ENCODE results near the gene CRYBB3. TPM values are rescaled to one million over a fixed set of nuclear protein-coding genes. Genes with fewer than 3 reads are reported as not detected.

Gene CRYBB3
- total and polyA plus RNA-seq, 8 donors, result 0.18 to 0.60 (median 0.38) TPM; not detected in 1

DNA sequence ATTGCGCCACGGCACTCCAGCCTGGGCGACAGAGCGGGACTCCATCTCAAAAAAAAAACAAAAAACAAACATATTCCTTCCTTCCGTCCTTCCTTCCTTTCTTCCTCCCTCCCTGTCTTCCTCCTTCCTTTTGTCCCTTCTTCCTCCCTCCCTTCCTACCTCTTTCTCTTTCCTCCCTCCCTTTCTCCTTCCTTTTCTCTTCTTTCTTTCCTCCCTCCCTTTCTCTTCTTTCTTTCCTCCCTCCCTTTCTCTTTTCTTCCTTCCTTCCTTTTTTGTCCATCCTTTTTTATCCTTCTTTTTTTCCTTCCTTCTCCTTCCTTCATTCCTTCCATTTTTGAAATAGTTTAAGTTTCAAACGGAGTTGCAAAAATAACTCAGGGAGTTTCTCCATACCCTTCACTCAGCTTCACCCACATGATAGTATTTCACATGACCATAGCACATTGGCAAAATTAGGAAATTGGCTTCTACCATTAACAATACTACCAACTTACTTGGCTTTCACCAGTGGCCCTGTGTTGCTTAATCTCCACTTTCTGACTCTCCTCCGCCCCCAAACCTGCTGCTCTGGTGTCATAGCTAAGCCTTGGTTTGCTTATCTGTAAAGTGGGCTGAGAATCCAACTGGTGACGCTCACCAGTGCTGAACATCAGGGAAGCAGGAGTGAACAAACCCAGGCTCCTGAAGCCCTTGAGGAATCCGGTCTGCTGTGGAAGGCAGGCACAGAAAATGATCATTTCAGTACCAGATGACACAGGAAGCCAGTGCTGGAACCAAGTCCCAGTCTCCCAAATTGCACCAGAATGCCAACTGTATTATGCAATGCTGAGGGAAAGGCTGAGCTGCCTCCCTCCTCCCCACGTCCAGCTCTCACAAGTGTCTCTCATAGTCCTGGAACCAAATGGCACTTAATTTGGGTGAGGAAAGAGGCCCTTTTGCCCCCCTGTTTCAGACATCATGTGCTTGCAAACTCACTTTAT, 17.2 kb upstream of the CRYBB3 start:
- H3K36me3 ChIP-seq, result peaks cover 0 to 52% of the 10 kb centered on the region in 2 donors
- intact Hi-C loops (cut with DNase I), result no loop called here
- peak overlapping the region in 1 of 2 donors; percentile 13 for H3K27ac ChIP-seq
- peaks cover 0 to 5% of the 10 kb centered on the region in 2 donors for H3K4me1 ChIP-seq
- TF ChIP-seq, protein P1, sequence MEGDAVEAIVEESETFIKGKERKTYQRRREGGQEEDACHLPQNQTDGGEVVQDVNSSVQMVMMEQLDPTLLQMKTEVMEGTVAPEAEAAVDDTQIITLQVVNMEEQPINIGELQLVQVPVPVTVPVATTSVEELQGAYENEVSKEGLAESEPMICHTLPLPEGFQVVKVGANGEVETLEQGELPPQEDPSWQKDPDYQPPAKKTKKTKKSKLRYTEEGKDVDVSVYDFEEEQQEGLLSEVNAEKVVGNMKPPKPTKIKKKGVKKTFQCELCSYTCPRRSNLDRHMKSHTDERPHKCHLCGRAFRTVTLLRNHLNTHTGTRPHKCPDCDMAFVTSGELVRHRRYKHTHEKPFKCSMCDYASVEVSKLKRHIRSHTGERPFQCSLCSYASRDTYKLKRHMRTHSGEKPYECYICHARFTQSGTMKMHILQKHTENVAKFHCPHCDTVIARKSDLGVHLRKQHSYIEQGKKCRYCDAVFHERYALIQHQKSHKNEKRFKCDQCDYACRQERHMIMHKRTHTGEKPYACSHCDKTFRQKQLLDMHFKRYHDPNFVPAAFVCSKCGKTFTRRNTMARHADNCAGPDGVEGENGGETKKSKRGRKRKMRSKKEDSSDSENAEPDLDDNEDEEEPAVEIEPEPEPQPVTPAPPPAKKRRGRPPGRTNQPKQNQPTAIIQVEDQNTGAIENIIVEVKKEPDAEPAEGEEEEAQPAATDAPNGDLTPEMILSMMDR (IDR thresholded peaks at IDR 0.05), result no peak
- H3K27me3 ChIP-seq, result no peaks in the 10 kb centered on the region
- H3K9me3 ChIP-seq, result peaks cover 0 to 8% of the 10 kb centered on the region in 2 donors
- ATAC-seq (peak; percentile 70), DNase-seq (no peak)
- no peak overlapping the region for H3K4me3 ChIP-seq

DNA sequence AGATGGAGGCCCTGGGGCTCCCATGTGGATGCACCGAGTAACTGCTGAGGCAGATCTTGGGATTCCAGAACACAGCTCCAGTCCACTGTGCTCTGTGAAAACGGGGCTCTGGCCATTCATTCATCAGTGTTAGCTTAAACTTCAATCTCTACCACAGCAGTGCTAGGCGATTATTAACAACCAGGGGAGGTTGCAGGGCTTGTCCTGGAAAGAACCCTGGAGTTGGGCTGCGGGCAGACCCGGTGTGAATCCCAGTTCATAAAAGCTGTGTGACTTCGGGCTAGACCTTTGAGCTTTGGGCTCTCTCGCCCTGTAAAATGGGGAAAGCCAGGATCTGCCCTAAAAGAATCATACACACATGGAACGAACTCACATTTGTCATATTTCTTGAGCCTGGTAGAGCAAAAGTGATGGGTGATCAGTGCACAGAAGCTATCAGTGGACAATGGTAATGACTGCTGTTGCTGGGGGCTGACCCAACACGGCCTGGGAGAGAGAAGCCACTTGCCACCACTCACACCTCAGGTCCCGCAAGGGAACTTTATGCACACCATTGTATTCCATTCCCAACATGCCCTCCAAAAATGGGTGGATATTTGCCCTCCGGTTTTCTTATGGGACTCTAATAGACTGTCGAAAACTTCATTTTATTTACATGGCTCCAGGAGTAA, 15.6 kb upstream of the CRYBB3 start:
- H3K27me3 ChIP-seq, result no peaks in the 10 kb centered on the region
- no peak overlapping the region for H3K27ac ChIP-seq
- H3K9me3 ChIP-seq, result peaks cover 0 to 8% of the 10 kb centered on the region in 2 donors
- DNase-seq (no peak), ATAC-seq (no peak)
- intact Hi-C loops (cut with DNase I), result no loop called here
- peaks cover 0 to 41% of the 10 kb centered on the region in 2 donors for H3K36me3 ChIP-seq
- no peak overlapping the region for H3K4me3 ChIP-seq
- TF ChIP-seq, protein P1 (IDR thresholded peaks at IDR 0.05), result no peak
- peaks cover 0 to 5% of the 10 kb centered on the region in 2 donors for H3K4me1 ChIP-seq

DNA sequence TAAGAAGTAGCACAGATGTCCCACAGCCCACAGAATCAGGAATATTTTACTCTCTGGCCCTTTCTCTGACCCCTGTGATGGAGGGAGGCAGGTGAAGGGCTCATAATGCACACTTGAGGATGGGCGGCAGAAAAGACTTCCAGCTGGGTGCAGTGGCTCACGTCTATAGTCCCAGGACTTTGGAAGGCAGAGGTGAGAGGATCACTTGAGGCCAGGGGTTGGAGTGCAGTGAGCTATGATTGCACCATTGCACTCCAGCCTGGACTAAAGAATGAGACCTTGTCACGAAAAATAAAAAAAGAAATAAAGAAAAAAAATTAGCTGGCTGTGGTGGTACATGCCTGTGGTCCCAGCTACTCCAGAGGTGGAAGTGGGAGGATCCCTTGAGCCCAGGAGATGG, 13.5 kb upstream of the CRYBB3 start:
- TF ChIP-seq, protein P1 (IDR thresholded peaks at IDR 0.05), result no peak
- no peak for DNase-seq
- intact Hi-C loops (cut with DNase I), result no loop called here
- Histone ChIP-seq H3K36me3 (peaks cover 0 to 36% of the 10 kb centered on the region in 2 donors), H3K4me3 (no peak overlapping the region), H3K27me3 (no peaks in the 10 kb centered on the region), H3K27ac (no peak overlapping the region), H3K9me3 (no peaks in the 10 kb centered on the region), H3K4me1 (peaks cover 0 to 5% of the 10 kb centered on the region in 2 donors)
- ATAC-seq, result no peak

DNA sequence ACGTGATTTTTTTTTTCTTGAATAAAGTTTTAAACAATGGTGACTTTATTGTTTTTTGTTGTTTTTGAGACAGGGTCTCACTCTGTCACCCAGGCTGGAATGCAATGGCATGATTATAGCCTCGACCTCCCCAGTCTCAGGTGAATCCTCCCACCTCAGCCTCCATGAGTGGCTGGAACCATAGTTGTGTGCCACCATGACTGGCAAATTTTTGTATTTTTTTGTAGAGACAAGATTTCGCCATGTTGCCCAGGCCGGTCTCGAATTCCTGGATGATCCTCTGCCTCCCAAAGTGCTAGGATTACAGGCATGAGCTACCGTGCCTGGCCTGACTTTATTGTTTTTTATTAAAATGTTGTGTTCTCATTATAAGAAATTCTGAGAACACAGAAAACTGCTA, 12.2 kb upstream of the CRYBB3 start:
- H3K27ac ChIP-seq, result no peak overlapping the region
- H3K4me1 ChIP-seq, result peaks cover 0 to 4% of the 10 kb centered on the region in 2 donors
- intact Hi-C loops (cut with DNase I), result no loop called here
- ATAC-seq (no peak), DNase-seq (no peak)
- H3K36me3 ChIP-seq, result peaks cover 0 to 39% of the 10 kb centered on the region in 2 donors
- TF ChIP-seq, protein P1 (IDR thresholded peaks at IDR 0.05), result no peak
- no peaks in the 10 kb centered on the region for H3K9me3 ChIP-seq
- H3K4me3 ChIP-seq, result no peak overlapping the region
- no peaks in the 10 kb centered on the region for H3K27me3 ChIP-seq

DNA sequence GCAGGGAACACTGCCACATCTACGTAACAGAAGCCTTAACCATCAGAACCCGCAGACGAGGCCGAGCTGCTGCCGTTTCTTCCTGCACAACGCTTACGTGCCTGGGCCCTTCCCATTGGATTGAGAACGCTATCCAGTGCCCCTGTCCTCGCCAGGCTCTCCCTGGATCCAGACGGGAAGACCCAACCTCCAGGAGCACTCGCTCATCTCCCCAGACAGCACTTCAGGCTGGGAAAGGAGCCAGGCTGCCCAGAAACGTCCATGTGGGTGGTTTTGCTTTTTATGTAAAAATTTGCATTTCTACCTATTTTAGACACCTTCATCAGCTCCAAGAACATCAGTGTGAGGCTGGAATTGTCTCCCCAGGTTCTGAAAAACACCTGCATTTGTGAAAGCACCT, 7.3 kb upstream of the CRYBB3 start:
- ATAC-seq (no peak), DNase-seq (no peak)
- no peak overlapping the region for H3K27ac ChIP-seq
- intact Hi-C loops (cut with DNase I), result no loop called here
- no peaks in the 10 kb centered on the region for H3K4me1 ChIP-seq
- H3K4me3 ChIP-seq, result no peak overlapping the region
- H3K9me3 ChIP-seq, result no peaks in the 10 kb centered on the region
- TF ChIP-seq, protein P1 (IDR thresholded peaks at IDR 0.05), result no peak
- peaks cover 0 to 46% of the 10 kb centered on the region in 2 donors for H3K36me3 ChIP-seq
- H3K27me3 ChIP-seq, result no peaks in the 10 kb centered on the region
